Caco-2 (cell line): ENCODE results near the gene PRR29. TPM values are rescaled to one million over a fixed set of nuclear protein-coding genes. Genes with fewer than 3 reads are reported as not detected.

Source experiments
- Bru-seq: library from RNA; stranded (reverse); fragments of 400-500 nt; gene quantifications from one replicate; lab custom pipeline; 2021; lab: Mats Ljungman, UMichigan
- BruChase-seq, 2 experiments: library from RNA; stranded (reverse); fragments of 400-500 nt; gene quantifications; one replicate each; lab custom pipeline; 2021; lab: Mats Ljungman, UMichigan
- BruUV-seq: library from RNA; stranded (reverse); fragments of 400-500 nt; replicated peaks from 2 replicates; lab custom pipeline; 2021; lab: Mats Ljungman, UMichigan
- CTCF ChIA-PET: fragments of 300-600 bp; sonication (Branson Sonifier 250); formaldehyde crosslinking; loops from one replicate; lab custom pipeline; 2022; ENCODE audit warnings: antibody characterized with exemption; lab: Charles Lee
- POLR2A ChIA-PET: fragments of 300-600 bp; sonication (Branson Sonifier 250); formaldehyde crosslinking; loops from one replicate; lab custom pipeline; 2022; ENCODE audit warnings: antibody characterized with exemption; lab: Charles Lee
- DNase-seq, 2 experiments: peaks; one replicate each; pipeline versions ENCODE4 v3.0.0 to v3.0.0-alpha.2; 2020 to 2022
- H3K27me3 ChIP-seq: replicated peaks from 2 replicates; pipeline ENCODE4 v1.6.0; 2011; ENCODE audit warnings: low read length; ENCODE audit not compliant: control insufficient read depth, insufficient read depth
- H3K36me3 ChIP-seq: 2 replicates; pipeline ENCODE4 v1.5.1; 2011; ENCODE audit warnings: low read length; ENCODE audit not compliant: control insufficient read depth, insufficient read depth
- H3K4me1 ChIP-seq: fragments of 250-450 bp; sonication (Bioruptor Pico); 2 replicates; pipeline ENCODE4 v1.5.1; 2020; ENCODE audit warnings: mild to moderate bottlenecking
- H3K4me3 ChIP-seq: 2 replicates; pipeline ENCODE4 v1.5.1; 2011; ENCODE audit warnings: low read depth, mild to moderate bottlenecking, control low read depth, low read length
- H3K9me3 ChIP-seq: fragments of 250-450 bp; sonication (Bioruptor Pico); 2 replicates; pipeline ENCODE4 v1.5.1; 2020; ENCODE audit warnings: mild to moderate bottlenecking, moderate library complexity
- H3K27ac Mint-ChIP-seq: one replicate; pipeline ENCODE4 v1.8.0; 2022; ENCODE audit warnings: mixed read lengths; ENCODE audit not compliant: unreplicated experiment
- H3K27me3 Mint-ChIP-seq: one replicate; pipeline ENCODE4 v1.8.0; 2022; ENCODE audit warnings: mixed read lengths; ENCODE audit not compliant: insufficient read depth, unreplicated experiment
- H3K36me3 Mint-ChIP-seq: one replicate; pipeline ENCODE4 v1.8.0; 2022; ENCODE audit warnings: mild to moderate bottlenecking, mixed read lengths; ENCODE audit not compliant: insufficient read depth, unreplicated experiment
- H3K4me1 Mint-ChIP-seq: one replicate; pipeline ENCODE4 v1.8.0; 2022; ENCODE audit warnings: low read depth, mixed read lengths; ENCODE audit not compliant: unreplicated experiment
- H3K4me3 Mint-ChIP-seq: one replicate; pipeline ENCODE4 v1.8.0; 2022; ENCODE audit warnings: mild to moderate bottlenecking, moderate library complexity, mixed read lengths; ENCODE audit not compliant: unreplicated experiment
- H3K9me3 Mint-ChIP-seq: one replicate; pipeline ENCODE4 v1.8.0; 2022; ENCODE audit warnings: mixed read lengths; ENCODE audit not compliant: unreplicated experiment
- CTCF ChIP-seq, 2 experiments: fragments of 200-600 bp in 1 of 2; IDR thresholded peaks; 1 replicate in 1 of 2; 2 replicates in 1 of 2; pipeline versions ENCODE4 v1.5.1 to v1.8.0; 2011 to 2022; ENCODE audit warnings: antibody characterized with exemption in 1 of 2, control low read depth in 1 of 2, inconsistent platforms in 1 of 2, low read depth in 1 of 2, low read length in 1 of 2, mild to moderate bottlenecking in 1 of 2, moderate library complexity in 1 of 2; ENCODE audit not compliant: insufficient read depth in 1 of 2, severe bottlenecking in 1 of 2, unreplicated experiment in 1 of 2
- intact Hi-C: fragments of 100-400 bp; cut with micrococcal nuclease; formaldehyde crosslinking; loops from one replicate; pipeline ENCODE4 v1.10.0; 2022; ENCODE audit not compliant: unreplicated experiment
- long read RNA-seq: library from polyadenylated mRNA; stranded (forward); transcript quantifications from one replicate; pipeline ENCODE4 v2.0.0, GENCODE V29; 2022
- total RNA-seq: library from RNA; stranded (reverse); gene quantifications from 2 replicates; pipeline ENCODE4 v1.2.3, GENCODE V29; 2022

Gene PRR29
- total RNA-seq (not detected in 2 replicates), Bru-seq, nascent RNA (not detected), BruChase-seq, experiment 1, labeled RNA remaining after a 2-hour chase (not detected), BruChase-seq, experiment 2, labeled RNA remaining after a 6-hour chase (not detected)
- long read RNA-seq: 0 reads

DNA sequence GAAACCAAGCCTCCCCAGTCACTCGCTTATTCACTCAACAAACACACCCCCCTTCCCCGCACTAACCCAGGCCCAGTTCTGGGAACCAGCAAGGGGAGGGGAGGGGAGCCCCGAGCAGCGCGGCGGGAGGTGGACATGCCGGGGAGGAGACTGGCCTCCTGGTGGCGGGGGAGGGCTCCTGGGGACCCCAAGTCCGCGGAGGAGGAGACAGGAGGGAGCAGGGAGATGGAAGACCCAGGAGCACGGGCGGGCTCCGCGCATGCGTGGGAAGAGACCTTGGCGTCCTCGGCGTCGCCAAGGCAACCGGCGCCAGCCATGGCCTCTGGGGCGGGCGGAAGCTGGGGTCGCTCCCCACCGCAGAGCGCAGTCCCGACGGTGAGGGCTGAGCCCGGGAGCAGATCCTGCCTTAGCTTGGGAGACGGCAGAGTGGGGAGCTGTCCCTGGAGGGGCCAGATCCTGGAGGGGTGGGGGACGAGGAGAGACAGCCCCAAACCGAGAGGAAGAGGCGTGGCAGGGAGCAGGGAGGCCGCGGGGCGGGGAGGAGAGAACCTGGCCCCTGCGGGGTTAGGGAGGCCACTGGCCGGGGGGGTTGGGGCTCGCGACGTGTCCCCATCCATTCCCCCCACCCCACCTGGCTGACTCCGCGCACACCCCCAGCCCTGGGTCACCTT lies at the start of gene PRR29:
PRR29 (plus strand) TSS at position 302 of the 671 bp plus-strand sequence; CDS start at position 316, 14 bp downstream.
- no peaks in the 10 kb centered on the region for H3K9me3 ChIP-seq
- Mint-ChIP-seq H3K4me3 (peak within 1 kb of the TSS; percentile 84), H3K27ac (no peak within 1 kb of the TSS), H3K9me3 (no peaks in the 10 kb centered on the region), H3K36me3 (no peaks in the 10 kb centered on the region), H3K27me3 (peaks cover 9% of the 10 kb centered on the region), H3K4me1 (no peaks in the 10 kb centered on the region)
- CTCF ChIA-PET: no interaction called here
- H3K4me1 ChIP-seq: peaks cover 5% of the 10 kb centered on the region; the same call in 1 of the 2 replicates
- DNase-seq: peak; percentile 77 to 83
- BruUV-seq: no TSS peak
- H3K4me3 ChIP-seq: peak within 1 kb of the TSS; percentile 74
- intact Hi-C loops: no loop called here
- no peak for TF ChIP-seq CTCF (IDR thresholded peaks at IDR 0.05; ENCODE audit: insufficient read depth in 1 of 2, low read depth in 1 of 2, low read length in 1 of 2, severe bottlenecking in 1 of 2, unreplicated experiment in 1 of 2)
- POLR2A ChIA-PET: no interaction called here
- H3K27me3 ChIP-seq: no peaks in the 10 kb centered on the region
- H3K36me3 ChIP-seq: no peaks in the 10 kb centered on the region

DNA sequence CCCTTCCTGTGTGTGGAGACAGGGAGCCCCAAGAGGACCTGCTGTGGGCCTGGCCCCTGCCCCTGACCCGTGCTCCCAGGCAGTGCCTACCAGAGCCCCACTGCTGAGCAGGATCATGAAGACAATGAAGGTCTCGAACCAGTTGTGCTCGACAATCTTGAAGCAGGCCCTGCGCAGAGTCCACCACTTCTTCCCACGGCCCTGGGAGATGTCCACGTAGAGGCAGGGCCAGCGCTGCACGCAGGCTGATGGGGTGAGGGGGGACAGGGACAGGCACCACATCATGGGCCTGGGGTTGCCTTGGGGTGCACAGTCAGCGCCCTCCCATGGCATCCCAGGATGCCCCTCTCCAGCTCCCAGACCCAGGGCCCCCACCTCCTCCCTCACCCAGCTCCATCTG lies 49.6 kb upstream of the PRR29 start:
- Mint-ChIP-seq H3K4me1 (no peaks in the 10 kb centered on the region), H3K27me3 (peaks cover 6% of the 10 kb centered on the region), H3K9me3 (no peaks in the 10 kb centered on the region), H3K27ac (no peak overlapping the region), H3K36me3 (peaks cover 6% of the 10 kb centered on the region), H3K4me3 (no peak overlapping the region)
- Histone ChIP-seq H3K27me3 (no peaks in the 10 kb centered on the region), H3K4me1 (no peaks in the 10 kb centered on the region), H3K9me3 (no peaks in the 10 kb centered on the region), H3K4me3 (no peak overlapping the region), H3K36me3 (no peaks in the 10 kb centered on the region)
- ChIA-PET POLR2A (no interaction called here), CTCF (interaction anchor here (1.3 kb wide), 1 partner anchor 29 kb away, joined by 8 read pairs; the partner anchor contains the start of gene GH1)
- BruUV-seq: no TSS peak
- no peak for DNase-seq
- no peak for TF ChIP-seq CTCF (IDR thresholded peaks at IDR 0.05; ENCODE audit: insufficient read depth in 1 of 2, low read depth in 1 of 2, low read length in 1 of 2, severe bottlenecking in 1 of 2, unreplicated experiment in 1 of 2)
- intact Hi-C loops: no loop called here

DNA sequence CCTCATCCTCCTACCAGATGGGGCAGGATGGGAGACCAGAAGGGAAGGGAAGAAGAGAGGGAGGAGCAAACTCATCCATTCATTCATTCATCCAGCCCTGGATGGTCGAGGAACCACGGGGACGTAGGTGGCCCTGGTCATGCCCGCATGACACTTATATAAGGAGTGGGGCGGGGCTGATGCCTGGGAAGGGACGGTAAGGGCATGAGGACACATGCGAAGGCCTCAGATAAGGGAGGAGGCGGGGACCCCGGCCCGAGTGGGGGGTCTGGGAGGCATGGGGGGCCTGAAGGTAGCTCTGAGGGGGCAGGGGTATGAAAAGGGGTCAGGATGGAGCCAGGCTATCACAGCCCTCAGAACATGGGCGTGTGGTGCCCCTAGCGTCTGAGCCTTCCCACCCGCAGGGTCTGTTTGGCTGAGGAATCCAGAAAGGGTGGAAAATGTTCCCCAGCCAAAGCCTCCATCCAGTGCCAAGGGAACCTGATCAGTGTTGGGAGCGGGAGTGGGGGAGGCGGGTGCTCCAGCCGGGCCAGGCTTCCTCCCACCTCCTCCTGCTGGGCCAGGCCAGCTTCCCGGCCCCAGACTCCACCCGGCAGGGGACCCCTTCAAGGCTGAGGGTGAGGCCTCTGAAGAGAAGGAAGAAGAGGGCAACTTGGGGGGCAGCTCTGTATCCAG lies 48.4 kb upstream of the PRR29 start:
- H3K4me1 ChIP-seq: no peaks in the 10 kb centered on the region
- intact Hi-C loops: loop anchor here (5.0 kb wide), 1 partner anchor 38 kb away; no protein-coding TSS in a partner anchor
- H3K4me3 ChIP-seq: no peak overlapping the region
- Mint-ChIP-seq H3K27ac (no peak overlapping the region), H3K27me3 (peaks cover 6% of the 10 kb centered on the region), H3K4me1 (no peaks in the 10 kb centered on the region), H3K9me3 (no peaks in the 10 kb centered on the region), H3K36me3 (no peaks in the 10 kb centered on the region), H3K4me3 (no peak overlapping the region)
- no TSS peak for BruUV-seq
- ChIA-PET CTCF (interaction anchor here (0.8 to 1.8 kb wide), 6 partner anchors 30 to 108 kb away, joined by 3 to 31 read pairs (median 6); partner anchors contain the start of genes CSHL1 and GH1), POLR2A (no interaction called here)
- H3K9me3 ChIP-seq: no peaks in the 10 kb centered on the region
- H3K27me3 ChIP-seq: no peaks in the 10 kb centered on the region
- no peaks in the 10 kb centered on the region for H3K36me3 ChIP-seq
- no peak for DNase-seq
- TF ChIP-seq CTCF (IDR thresholded peaks at IDR 0.05; ENCODE audit: insufficient read depth in 1 of 2, low read depth in 1 of 2, low read length in 1 of 2, severe bottlenecking in 1 of 2, unreplicated experiment in 1 of 2): no peak
